Endothelial cell of umbilical vein (primary cell): ENCODE data around the gene NFIC.

Source experiments
- CTCF ChIP-seq, 2 donors: IDR thresholded peaks; 1 replicate in 1 of 2; 2 replicates in 1 of 2; pipeline ENCODE4 v1.5.1; 2011; ENCODE audit warnings: low read length in 2 of 2, mild to moderate bottlenecking in 2 of 2, moderate library complexity in 2 of 2, control low read depth in 1 of 2, inconsistent platforms in 1 of 2, low read depth in 1 of 2; ENCODE audit not compliant: insufficient read depth in 1 of 2; ENCODE audit errors: extremely low read depth in 1 of 2
- GATA2 ChIP-seq: IDR thresholded peaks from 2 replicates; pipeline ENCODE4 v1.7.0; 2011; ENCODE audit warnings: low read depth, mild to moderate bottlenecking, moderate library complexity, mixed read lengths, low read length; ENCODE audit not compliant: insufficient read length, insufficient read depth
- POLR2AphosphoS5 ChIP-seq: IDR thresholded peaks from 2 replicates; pipeline ENCODE4 v1.6.1; 2012; ENCODE audit warnings: low read depth, mild to moderate bottlenecking, control low read depth, low read length, moderate library complexity; ENCODE audit not compliant: insufficient read depth

GRCh38 chr19:3515891-3516422 lies 149.6 kb downstream of the NFIC start:
- TF ChIP-seq GATA2 = no peak
- no peak for TF ChIP-seq CTCF (IDR thresholded peaks at IDR 0.05; ENCODE audit: extremely low read depth in 1 of 2, insufficient read depth in 1 of 2, low read depth in 1 of 2, low read length in 2 of 2)
- no peak for TF ChIP-seq POLR2AphosphoS5
